HG03060 (cell line): ENCODE results near the gene TTC23.
A peak's percentile ranks its signal among the peaks of the same experiment; 100 is the strongest.

Experiments used
- ATAC-seq: cut with Tn5 transposase; IDR thresholded peaks from one replicate; pipeline ENCODE4 v1.9.1; 2021; ENCODE audit warnings: low read depth, moderate number of reproducible peaks; ENCODE audit not compliant: unreplicated experiment

TTC23 gene

DNA sequence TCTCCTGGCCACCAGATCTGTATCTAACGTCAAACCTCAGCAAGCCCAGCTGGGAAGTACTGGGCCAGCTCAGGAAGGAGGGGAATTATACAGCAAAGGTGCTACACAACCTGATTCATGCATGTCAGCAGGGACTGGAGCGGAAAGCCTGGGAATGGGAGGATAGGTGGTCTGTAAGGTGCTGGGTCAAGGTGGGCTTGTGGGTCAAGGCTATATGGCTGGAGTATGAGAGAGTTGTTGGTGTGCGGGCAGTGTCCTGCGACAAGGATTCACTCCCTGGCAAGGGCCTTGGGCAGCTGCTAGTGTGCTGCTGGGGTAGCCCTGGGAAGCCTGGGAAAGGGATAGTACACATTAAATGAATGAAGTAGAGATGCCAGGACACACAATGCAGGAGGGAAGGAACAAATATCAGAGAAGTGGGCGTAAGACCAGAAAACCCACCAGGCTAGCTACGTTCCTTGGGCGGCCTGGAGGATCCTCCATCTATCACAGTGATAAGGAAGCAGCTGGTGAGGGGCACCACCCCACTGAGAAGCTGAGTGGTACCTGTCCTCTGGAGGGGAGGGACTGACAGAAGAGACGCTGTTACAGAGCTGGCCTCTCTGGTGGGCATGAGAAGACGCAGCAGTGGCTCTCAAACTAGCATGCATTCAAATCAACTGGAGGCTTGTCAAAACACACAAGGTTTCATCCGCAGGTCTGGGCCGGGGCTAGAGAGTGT lies 153.0 kb downstream of the TTC23 start:
- no peak for ATAC-seq

DNA sequence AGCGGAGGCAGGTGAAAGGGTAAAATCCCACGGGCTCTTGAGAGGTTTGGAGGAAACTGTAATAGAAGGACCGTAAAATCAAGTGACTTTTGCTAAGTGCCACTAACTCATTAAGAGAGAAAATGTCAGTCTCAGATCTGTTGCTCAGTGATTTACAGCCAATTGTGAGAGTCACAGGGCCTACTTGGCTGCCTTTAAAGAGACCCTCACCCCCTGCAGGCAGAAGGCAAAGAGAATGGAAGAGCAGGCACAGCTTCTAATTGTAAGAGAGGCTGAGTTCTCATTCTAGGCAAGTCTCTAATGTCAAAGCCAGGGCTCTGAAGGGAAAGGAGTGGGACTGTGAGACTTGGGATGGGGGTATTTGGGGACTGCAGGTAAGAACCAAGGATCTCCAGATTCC lies 153.8 kb downstream of the TTC23 start:
- no peak for ATAC-seq

DNA sequence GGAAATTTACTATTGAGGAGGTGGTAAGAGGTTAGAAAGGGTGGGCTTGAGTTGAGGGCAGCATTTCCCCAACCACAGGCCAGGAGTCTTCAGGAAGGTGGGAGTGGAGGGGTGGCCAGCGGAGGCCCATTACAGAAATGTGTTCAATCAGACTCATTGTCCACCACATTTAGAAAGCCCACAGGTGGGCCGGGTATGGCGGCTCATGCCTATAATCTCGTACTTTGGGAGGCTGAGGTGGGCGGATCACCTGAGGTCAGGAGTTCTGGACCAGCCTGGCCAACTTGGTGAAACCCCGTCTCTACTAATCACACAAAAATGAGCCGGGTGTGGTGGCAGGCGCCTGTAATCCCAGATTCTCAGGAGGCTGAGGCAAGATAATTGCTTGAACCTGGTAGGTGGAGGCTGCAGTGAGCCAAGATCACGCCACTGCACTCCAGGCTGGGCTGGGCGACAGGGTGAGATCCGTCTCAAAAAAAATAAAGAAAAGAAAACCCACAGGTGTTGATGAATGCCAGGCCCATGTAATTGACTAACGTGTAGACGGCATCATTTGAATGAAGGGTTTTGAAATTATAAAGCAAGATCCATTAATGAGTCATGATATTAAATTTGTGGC lies 156.7 kb downstream of the TTC23 start:
- ATAC-seq: no peak

DNA sequence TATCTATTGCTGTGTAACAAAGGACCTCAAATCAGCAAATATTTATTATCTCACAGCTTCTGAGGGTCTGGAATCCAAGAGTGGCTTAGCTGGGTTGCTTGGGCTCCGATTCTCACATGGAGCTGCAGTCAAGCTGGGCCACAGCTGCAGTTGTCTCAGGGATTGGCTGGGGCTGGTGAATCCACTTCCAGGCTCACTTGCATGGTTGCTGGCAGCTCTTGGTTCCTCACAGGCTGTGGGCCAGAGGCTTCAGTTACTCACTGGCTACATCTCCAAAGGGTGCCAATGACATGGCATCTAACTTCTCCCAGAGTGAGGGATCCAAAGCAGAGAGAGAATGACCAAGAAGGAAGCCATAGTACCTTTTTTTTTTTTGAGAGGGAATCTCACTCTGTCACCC lies 158.4 kb downstream of the TTC23 start:
- no peak for ATAC-seq

DNA sequence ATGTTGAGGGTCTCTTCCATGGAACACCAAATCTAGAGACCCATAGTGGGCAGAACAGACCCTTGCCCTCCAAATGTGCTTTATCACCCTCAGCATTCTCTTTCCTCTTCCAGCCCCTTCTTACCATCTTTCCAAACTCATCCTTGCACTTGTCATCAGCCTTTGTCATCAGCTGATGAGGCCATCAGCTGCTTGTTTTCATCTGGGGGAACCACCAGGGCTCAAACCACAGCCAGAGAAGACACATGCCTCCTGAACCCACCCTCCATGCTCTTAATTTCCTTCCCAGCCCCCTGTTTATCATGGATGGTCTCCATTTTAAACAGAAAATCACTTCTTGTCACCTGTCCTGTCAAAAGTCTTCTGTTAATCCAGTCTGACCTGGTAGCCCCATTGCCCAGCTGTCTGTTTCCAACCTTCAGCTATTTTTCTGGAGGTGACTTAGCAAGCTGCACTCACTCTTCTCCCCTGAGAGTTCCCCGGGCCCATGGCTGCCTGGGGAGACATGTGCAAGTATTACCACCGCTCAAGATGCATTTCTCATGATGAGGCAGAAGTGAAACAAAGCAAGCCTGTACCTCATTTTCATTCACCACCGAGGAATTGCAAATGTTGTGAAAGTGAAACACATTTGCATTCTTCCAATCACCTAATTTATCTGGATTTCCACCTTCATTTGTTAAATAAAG lies 159.2 kb downstream of the TTC23 start:
- ATAC-seq: peak; percentile 100

DNA sequence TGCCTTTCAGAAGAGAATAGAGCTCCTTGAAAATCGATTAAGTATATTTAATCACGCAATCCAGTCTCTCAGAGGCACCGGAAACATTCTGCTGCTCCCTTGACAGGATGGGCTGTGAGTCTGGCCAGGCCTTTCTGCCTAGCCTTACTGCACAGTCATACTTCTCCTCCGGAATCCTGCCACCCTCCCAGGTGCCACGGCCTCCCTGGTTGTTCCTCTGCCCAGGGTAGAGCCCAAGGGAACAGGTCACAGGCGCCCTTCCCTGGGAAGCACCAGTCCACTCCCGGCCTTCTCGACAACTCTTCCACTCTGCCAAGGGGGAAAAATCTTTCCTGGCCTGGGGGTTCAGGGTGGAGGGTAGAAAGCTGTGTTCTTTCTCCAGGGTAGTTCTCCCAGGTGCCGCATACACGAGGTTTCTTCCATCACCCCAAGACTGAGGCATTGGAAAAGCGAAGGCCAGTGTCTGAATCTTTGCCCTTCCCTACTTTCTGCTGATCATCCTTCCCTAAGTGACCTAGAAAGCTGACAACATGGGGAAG lies 161.9 kb downstream of the TTC23 start:
- no peak for ATAC-seq

DNA sequence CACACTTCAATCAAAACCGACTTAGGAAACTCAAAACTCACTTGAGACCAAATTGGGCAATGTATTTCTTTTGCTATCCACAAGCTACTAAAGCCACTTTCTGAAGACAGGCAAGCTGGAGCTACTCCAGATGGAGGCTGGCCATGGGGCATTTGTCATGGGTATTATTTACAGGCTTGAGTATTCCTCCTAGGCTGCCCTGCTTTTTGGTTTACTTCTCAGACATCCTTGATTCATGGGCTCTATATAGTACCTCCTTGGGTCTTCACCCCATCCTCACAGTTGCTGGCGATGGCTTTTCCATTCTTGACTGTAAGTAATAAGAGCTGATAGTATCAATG lies 163.1 kb downstream of the TTC23 start:
- ATAC-seq: no peak
